Sigmoid colon (tissue), 7 donors: ENCODE measurements around the gene PLAAT4. TPM values are rescaled to one million over a fixed set of nuclear protein-coding genes. Genes with fewer than 3 reads are reported as not detected.

ENCODE experiments used
- DNase-seq: peaks from one replicate; pipeline ENCODE4 v3.0.0-alpha.2; 2019
- H3K27ac ChIP-seq, 4 donors: fragments of 200-600 bp; sonication (generic); one replicate each; pipeline ENCODE4 v1.5.1; 2016 to 2019; ENCODE audit warnings: mild to moderate bottlenecking in 1 of 4
- H3K27me3 ChIP-seq, 3 donors: fragments of 200-600 bp; sonication (generic); one replicate each; pipeline ENCODE4 v1.5.1; 2019; ENCODE audit warnings: mild to moderate bottlenecking in 1 of 3
- H3K36me3 ChIP-seq, 4 donors: fragments of 200-600 bp; sonication (generic); one replicate each; pipeline ENCODE4 v1.5.1; 2016 to 2019
- H3K4me1 ChIP-seq, 4 donors: fragments of 200-600 bp; sonication (generic); one replicate each; pipeline ENCODE4 v1.5.1; 2017 to 2019
- H3K4me3 ChIP-seq, 4 donors: fragments of 200-600 bp; sonication (generic); one replicate each; pipeline ENCODE4 v1.5.1; 2017 to 2019; ENCODE audit warnings: mild to moderate bottlenecking in 2 of 4, moderate library complexity in 1 of 4
- H3K9me3 ChIP-seq, 4 donors: fragments of 200-600 bp in 3 of 4; sonication (generic) in 3 of 4; one replicate each; pipeline versions ENCODE4 v1.5.1 to v1.6.1; 2013 to 2019
- EP300 ChIP-seq, 4 donors: sonication (generic); formaldehyde crosslinking; IDR thresholded peaks; one replicate each; pipeline ENCODE4 v1.6.1; 2017; ENCODE audit warnings: antibody characterized with exemption in 4 of 4
- POLR2A ChIP-seq, 2 donors: fragments of 450-650 bp; IDR thresholded peaks; one replicate each; pipeline ENCODE4 v1.6.1; 2016; ENCODE audit warnings: antibody characterized with exemption in 2 of 2, mild to moderate bottlenecking in 2 of 2, moderate library complexity in 2 of 2
- POLR2AphosphoS5 ChIP-seq, 4 donors: sonication (generic); formaldehyde crosslinking; IDR thresholded peaks; one replicate each; pipeline ENCODE4 v1.6.1; 2017; ENCODE audit warnings: antibody characterized with exemption in 4 of 4
- WGBS, 2 donors: extraction: QIAGEN DNeasy Blood & Tissue Kit; methylation state at CpG; one replicate each; pipeline ENCODE4 v1.1.7; 2013; 5-methylcytosine and 5-hydroxymethylcytosine counted together
- intact Hi-C: fragments of 100-400 bp; cut with DNase I; formaldehyde crosslinking; loops from one replicate; pipeline ENCODE4 v1.15.1; 2023
- polyA plus RNA-seq, 3 donors: library from polyadenylated mRNA; stranded (reverse); fragments of 200-250 nt; gene quantifications; one replicate each; pipeline ENCODE4 v1.2.3, GENCODE V29; 2013
- total RNA-seq, 4 donors: library from RNA; depleted of rRNA; stranded (reverse); fragments of >200 nt; gene quantifications; one replicate each; pipeline ENCODE4 v1.1.0, GENCODE V29; 2016
- TF ChIP-seq, protein P1 (sequence below), 4 experiments: fragments of 450-650 bp in 3 of 4; fragments of 200-600 bp in 1 of 4; IDR thresholded peaks; one replicate each; pipeline ENCODE4 v1.5.1; 2016 to 2019; ENCODE audit warnings: antibody characterized with exemption in 4 of 4, mild to moderate bottlenecking in 3 of 4, moderate library complexity in 2 of 4
- donor health status: healthy with polysubstance abuse.
- donor health status: Bipolar disorder and iron deficiency.
- donor health status: healthy.

PLAAT4 gene
- total and polyA plus RNA-seq, 7 donors = 36.7 to 262 (median 49.9) TPM

- 53 to 67% methylated on average over 7 of the region's 7 CpGs for WGBS, 2 donors
- peak; percentile 22 for DNase-seq
- Histone ChIP-seq H3K4me3 (no peak overlapping the region), H3K27me3 (no peaks in the 10 kb centered on the region), H3K9me3 (no peaks in the 10 kb centered on the region), H3K27ac (peak overlapping the region in 1 of 4 donors; percentile 28), H3K36me3 (no peaks in the 10 kb centered on the region), H3K4me1 (peaks cover 0 to 15% (median 12%) of the 10 kb centered on the region in 4 donors)
- intact Hi-C loops = no loop called here
- no peak for TF ChIP-seq POLR2A (IDR thresholded peaks at IDR 0.05)
- TF ChIP-seq, protein P1, sequence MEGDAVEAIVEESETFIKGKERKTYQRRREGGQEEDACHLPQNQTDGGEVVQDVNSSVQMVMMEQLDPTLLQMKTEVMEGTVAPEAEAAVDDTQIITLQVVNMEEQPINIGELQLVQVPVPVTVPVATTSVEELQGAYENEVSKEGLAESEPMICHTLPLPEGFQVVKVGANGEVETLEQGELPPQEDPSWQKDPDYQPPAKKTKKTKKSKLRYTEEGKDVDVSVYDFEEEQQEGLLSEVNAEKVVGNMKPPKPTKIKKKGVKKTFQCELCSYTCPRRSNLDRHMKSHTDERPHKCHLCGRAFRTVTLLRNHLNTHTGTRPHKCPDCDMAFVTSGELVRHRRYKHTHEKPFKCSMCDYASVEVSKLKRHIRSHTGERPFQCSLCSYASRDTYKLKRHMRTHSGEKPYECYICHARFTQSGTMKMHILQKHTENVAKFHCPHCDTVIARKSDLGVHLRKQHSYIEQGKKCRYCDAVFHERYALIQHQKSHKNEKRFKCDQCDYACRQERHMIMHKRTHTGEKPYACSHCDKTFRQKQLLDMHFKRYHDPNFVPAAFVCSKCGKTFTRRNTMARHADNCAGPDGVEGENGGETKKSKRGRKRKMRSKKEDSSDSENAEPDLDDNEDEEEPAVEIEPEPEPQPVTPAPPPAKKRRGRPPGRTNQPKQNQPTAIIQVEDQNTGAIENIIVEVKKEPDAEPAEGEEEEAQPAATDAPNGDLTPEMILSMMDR (IDR thresholded peaks at IDR 0.05) = no peak
- TF ChIP-seq EP300 (IDR thresholded peaks at IDR 0.05) = no peak
- no peak for TF ChIP-seq POLR2AphosphoS5 (IDR thresholded peaks at IDR 0.05)
These were observed 27.6 kb downstream of the PLAAT4 start for GRCh38 chr11:63564056-63564774.

- Histone ChIP-seq H3K4me3 (no peak overlapping the region), H3K27ac (peak overlapping the region in 1 of 4 donors; percentile 28), H3K27me3 (no peaks in the 10 kb centered on the region), H3K36me3 (no peaks in the 10 kb centered on the region), H3K4me1 (peaks cover 0 to 15% (median 12%) of the 10 kb centered on the region in 4 donors), H3K9me3 (no peaks in the 10 kb centered on the region)
- no peak for DNase-seq
- 19 to 61% methylated on average over 4 of the region's 4 CpGs for WGBS, 2 donors
- intact Hi-C loops = no loop called here
- TF ChIP-seq EP300 (IDR thresholded peaks at IDR 0.05) (no peak), POLR2A (IDR thresholded peaks at IDR 0.05) (no peak), POLR2AphosphoS5 (IDR thresholded peaks at IDR 0.05) (no peak)
- TF ChIP-seq, protein P1 (IDR thresholded peaks at IDR 0.05) = peak in 1 of 4 experiments; percentile 3
These were observed 28.3 kb downstream of the PLAAT4 start for GRCh38 chr11:63564784-63565350.

DNA sequence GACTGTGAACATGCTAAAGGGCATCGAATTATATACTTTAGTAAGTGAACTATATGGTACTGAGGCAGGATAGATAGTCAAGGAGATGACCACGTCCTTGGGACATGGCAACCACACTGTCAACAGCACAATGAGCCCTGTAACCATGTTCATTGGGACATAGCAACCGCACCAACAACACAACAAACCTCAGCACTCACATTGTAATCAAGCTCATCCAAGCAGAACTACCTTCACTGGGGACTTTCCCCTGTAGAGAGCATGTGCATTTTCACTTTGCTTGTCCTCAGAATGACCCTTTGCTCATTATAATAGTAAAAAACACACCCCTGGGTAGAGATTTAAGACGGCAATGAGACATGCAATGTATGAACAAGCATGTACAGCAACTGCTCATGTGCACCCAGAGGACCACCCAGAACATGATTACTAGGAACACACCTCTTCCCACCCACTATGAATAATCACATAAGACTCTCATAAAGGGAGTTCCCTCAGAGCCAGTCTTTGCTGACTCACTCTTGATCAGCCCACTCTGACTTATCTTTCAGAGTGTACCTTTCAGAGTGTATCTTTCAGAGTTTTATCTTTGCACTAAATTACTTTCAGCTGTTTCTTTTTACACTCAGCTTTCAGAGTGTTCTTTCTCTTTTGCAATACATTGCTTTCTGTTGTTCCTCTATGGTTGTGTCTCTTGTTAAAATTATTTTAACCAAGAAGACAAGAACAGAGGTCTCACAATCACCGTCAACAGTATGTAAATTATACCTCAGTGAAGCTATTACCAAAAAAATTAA, 30.6 kb downstream of the PLAAT4 start:
- DNase-seq = peak; percentile 39
- Histone ChIP-seq H3K4me3 (no peak overlapping the region), H3K9me3 (no peaks in the 10 kb centered on the region), H3K27me3 (no peaks in the 10 kb centered on the region), H3K4me1 (peaks cover 0 to 15% (median 12%) of the 10 kb centered on the region in 4 donors), H3K36me3 (no peaks in the 10 kb centered on the region), H3K27ac (peak overlapping the region; percentile 8 to 51 (median 24))
- TF ChIP-seq POLR2A (IDR thresholded peaks at IDR 0.05) (no peak), EP300 (IDR thresholded peaks at IDR 0.05) (no peak), POLR2AphosphoS5 (IDR thresholded peaks at IDR 0.05) (peak in 2 of 4 donors; percentile 19 to 50)
- TF ChIP-seq, protein P1 (IDR thresholded peaks at IDR 0.05) = no peak
- intact Hi-C loops = no loop called here
- 7 to 23% methylated on average over 5 of the region's 5 CpGs for WGBS, 2 donors

GRCh38 chr11:63569570-63569969, 33.0 kb downstream of the PLAAT4 start:
- H3K9me3 ChIP-seq = no peaks in the 10 kb centered on the region
- no peak overlapping the region for H3K4me3 ChIP-seq
- no peak overlapping the region for H3K27ac ChIP-seq
- DNase-seq = no peak
- TF ChIP-seq, protein P1 (IDR thresholded peaks at IDR 0.05) = no peak
- TF ChIP-seq POLR2A (IDR thresholded peaks at IDR 0.05) (no peak), EP300 (IDR thresholded peaks at IDR 0.05) (no peak)
- WGBS, 2 donors = 93 to 95% methylated on average over 3 of the region's 3 CpGs
- H3K4me1 ChIP-seq = peaks cover 0 to 24% (median 15%) of the 10 kb centered on the region in 4 donors
- no peaks in the 10 kb centered on the region for H3K27me3 ChIP-seq
- H3K36me3 ChIP-seq = no peaks in the 10 kb centered on the region
- intact Hi-C loops = no loop called here
